DND-41 (cell line): ENCODE data around the gene SLC5A8.

Experiments
- ATAC-seq: fragments of 200-7000 bp; cut with Tn5 transposase; 3 replicates; pipeline ENCODE4 v1.9.1; 2021; ENCODE audit warnings: low read depth; ENCODE audit not compliant: insufficient read depth
- DNase-seq: peaks from one replicate; pipeline ENCODE4 v3.0.0-alpha.2; 2020
- H2AFZ ChIP-seq: 2 replicates; pipeline ENCODE4 v1.6.0; 2012; ENCODE audit warnings: low read depth, low read length
- H3K27ac ChIP-seq: 2 replicates; pipeline ENCODE4 v1.5.1; 2012; ENCODE audit warnings: low read length, inconsistent platforms
- H3K27me3 ChIP-seq: fragments of 200-600 bp; sonication (generic); 2 replicates; pipeline ENCODE4 v1.6.0; 2012; ENCODE audit warnings: low read length, mild to moderate bottlenecking, inconsistent platforms; ENCODE audit not compliant: insufficient read depth, poor library complexity
- H3K36me3 ChIP-seq: 2 replicates; pipeline ENCODE4 v1.5.1; 2012; ENCODE audit warnings: low read length, inconsistent platforms; ENCODE audit not compliant: insufficient read depth
- H3K4me1 ChIP-seq: 2 replicates; pipeline ENCODE4 v1.5.1; 2012; ENCODE audit warnings: mild to moderate bottlenecking, low read length; ENCODE audit not compliant: insufficient read depth
- H3K4me2 ChIP-seq: 2 replicates; pipeline ENCODE4 v1.6.0; 2012; ENCODE audit warnings: mild to moderate bottlenecking, moderate library complexity, low read length, inconsistent platforms; ENCODE audit not compliant: insufficient read depth
- H3K4me3 ChIP-seq, 2 experiments: fragments of 200-600 bp in 1 of 2; shearing (Covaris generic) in 1 of 2; 2 replicates each; pipeline ENCODE4 v1.5.1; 2012 to 2016; ENCODE audit warnings: inconsistent platforms in 2 of 2, low read length in 2 of 2, mild to moderate bottlenecking in 2 of 2, low read depth in 1 of 2, moderate library complexity in 1 of 2
- H3K79me2 ChIP-seq: 2 replicates; pipeline ENCODE4 v1.6.0; 2012; ENCODE audit warnings: low read length, inconsistent platforms; ENCODE audit not compliant: insufficient read depth
- H3K9ac ChIP-seq: 2 replicates; pipeline ENCODE4 v1.6.0; 2012; ENCODE audit warnings: low read depth, mild to moderate bottlenecking, inconsistent platforms, low read length, moderate library complexity
- H3K9me3 ChIP-seq: 2 replicates; pipeline ENCODE4 v1.5.1; 2012; ENCODE audit warnings: low read length, moderate library complexity, mild to moderate bottlenecking, inconsistent platforms; ENCODE audit not compliant: insufficient read depth, severe bottlenecking
- H4K20me1 ChIP-seq: 2 replicates; pipeline ENCODE4 v1.6.0; 2012; ENCODE audit warnings: low read length; ENCODE audit not compliant: insufficient read depth
- CTCF ChIP-seq: IDR thresholded peaks from 2 replicates; pipeline ENCODE4 v1.5.1; 2012; ENCODE audit warnings: borderline replicate concordance, low read length, moderate library complexity, mild to moderate bottlenecking; ENCODE audit not compliant: poor library complexity, severe bottlenecking; ENCODE audit errors: extremely low read depth
- EZH2 ChIP-seq: IDR thresholded peaks from 3 replicates; pipeline ENCODE4 v1.6.1; 2012; ENCODE audit warnings: borderline replicate concordance, low read depth, mild to moderate bottlenecking, moderate library complexity, low read length, inconsistent platforms; ENCODE audit not compliant: severe bottlenecking

SLC5A8 gene

GRCh38 chr12:101243616-101244015 is 33.6 kb upstream of the SLC5A8 start:
- no peaks in the 10 kb centered on the region for H4K20me1 ChIP-seq
- H3K4me1 ChIP-seq: no peaks in the 10 kb centered on the region
- no peak overlapping the region for H3K4me3 ChIP-seq
- DNase-seq: no peak
- H3K9me3 ChIP-seq: peaks cover 6% of the 10 kb centered on the region
- no peak for TF ChIP-seq CTCF
- TF ChIP-seq EZH2: no peak
- H3K79me2 ChIP-seq: no peaks in the 10 kb centered on the region
- H3K36me3 ChIP-seq: no peaks in the 10 kb centered on the region
- no peak for ATAC-seq
- H3K27me3 ChIP-seq: no peaks in the 10 kb centered on the region
- H3K9ac ChIP-seq: no peak overlapping the region
- H2AFZ ChIP-seq: no peak overlapping the region
- H3K27ac ChIP-seq: no peak overlapping the region
- no peak overlapping the region for H3K4me2 ChIP-seq

GRCh38 chr12:101243074-101243473 is 33.0 kb upstream of the SLC5A8 start:
- no peak for TF ChIP-seq CTCF
- H3K4me2 ChIP-seq: no peak overlapping the region
- H3K27me3 ChIP-seq: no peaks in the 10 kb centered on the region
- H3K4me3 ChIP-seq: no peak overlapping the region
- H2AFZ ChIP-seq: no peak overlapping the region
- no peaks in the 10 kb centered on the region for H3K36me3 ChIP-seq
- no peaks in the 10 kb centered on the region for H4K20me1 ChIP-seq
- H3K9ac ChIP-seq: no peak overlapping the region
- H3K27ac ChIP-seq: no peak overlapping the region
- DNase-seq (no peak), ATAC-seq (no peak)
- H3K4me1 ChIP-seq: no peaks in the 10 kb centered on the region
- no peaks in the 10 kb centered on the region for H3K79me2 ChIP-seq
- H3K9me3 ChIP-seq: peaks cover 6% of the 10 kb centered on the region

- ATAC-seq (no peak), DNase-seq (no peak)
- Histone ChIP-seq H3K9me3 (peaks cover 6% of the 10 kb centered on the region), H3K27me3 (no peaks in the 10 kb centered on the region), H3K9ac (no peak overlapping the region), H3K4me1 (no peaks in the 10 kb centered on the region), H4K20me1 (no peaks in the 10 kb centered on the region), H3K4me2 (no peak overlapping the region), H3K36me3 (no peaks in the 10 kb centered on the region), H2AFZ (no peak overlapping the region), H3K27ac (no peak overlapping the region), H3K79me2 (no peaks in the 10 kb centered on the region), H3K4me3 (no peak overlapping the region)
- no peak for TF ChIP-seq CTCF
- TF ChIP-seq EZH2: no peak
Observed at GRCh38 chr12:101238800-101239329, 28.8 kb upstream of the SLC5A8 start.

- Histone ChIP-seq H3K27ac (no peak overlapping the region), H3K9ac (no peak overlapping the region), H3K27me3 (no peaks in the 10 kb centered on the region), H3K4me3 (no peak overlapping the region), H3K9me3 (peaks cover 6% of the 10 kb centered on the region), H2AFZ (no peak overlapping the region), H3K79me2 (no peaks in the 10 kb centered on the region), H3K36me3 (no peaks in the 10 kb centered on the region), H3K4me2 (no peak overlapping the region), H3K4me1 (no peaks in the 10 kb centered on the region), H4K20me1 (no peaks in the 10 kb centered on the region)
- ATAC-seq: no peak
- DNase-seq: no peak
- TF ChIP-seq EZH2 (no peak), CTCF (no peak)
Observed at GRCh38 chr12:101238306-101238705, 28.3 kb upstream of the SLC5A8 start.
